ENCODE results near the gene SELENOO.

SELENOO gene

GRCh38 chr22:50173311-50173982 is 27.4 kb upstream of the SELENOO start:
- DNase-seq, result no peak

- no peak for DNase-seq
Observed at GRCh38 chr22:50173983-50174355, 26.8 kb upstream of the SELENOO start.

- DNase-seq, result no peak
Observed at GRCh38 chr22:50174382-50175190, 26.2 kb upstream of the SELENOO start.

- DNase-seq, result no peak
Observed at GRCh38 chr22:50175191-50175461, 25.7 kb upstream of the SELENOO start.

- no peak for DNase-seq
Observed at GRCh38 chr22:50175921-50176849, 24.6 kb upstream of the SELENOO start.

- DNase-seq, result no peak
Observed at GRCh38 chr22:50176850-50177536, 23.8 kb upstream of the SELENOO start.

- DNase-seq, result no peak
Observed at GRCh38 chr22:50177537-50178470, 23.0 kb upstream of the SELENOO start.

- DNase-seq, result no peak
Observed at GRCh38 chr22:50178471-50178864, 22.3 kb upstream of the SELENOO start.

GRCh38 chr22:50178871-50179869 is 21.6 kb upstream of the SELENOO start:
- DNase-seq, result no peak

- no peak for DNase-seq
Observed at GRCh38 chr22:50179937-50180726, 20.7 kb upstream of the SELENOO start.

GRCh38 chr22:50180727-50181521 is 19.9 kb upstream of the SELENOO start:
- no peak for DNase-seq

- no peak for DNase-seq
Observed at GRCh38 chr22:50182176-50183081, 18.4 kb upstream of the SELENOO start.

- DNase-seq, result no peak
Observed at GRCh38 chr22:50183141-50183971, 17.5 kb upstream of the SELENOO start.

GRCh38 chr22:50184004-50184901 is 16.6 kb upstream of the SELENOO start:
- no peak for DNase-seq

- no peak for DNase-seq
Observed at GRCh38 chr22:50184902-50185374, 15.9 kb upstream of the SELENOO start.

All from activated naive CD4-positive, alpha-beta T cell (primary cell).